ENCODE measurements around the gene CHST11. TPM values are rescaled to one million over a fixed set of nuclear protein-coding genes. Genes with fewer than 3 reads are reported as not detected.

The CHST11 gene
- total and polyA plus RNA-seq, 2 of the 4 experiments (the other 2 are of a cell fraction): 1.4 to 2.7 TPM

- BruUV-seq (replicated peaks): no TSS peak
- no peaks in the 10 kb centered on the region for H3K36me3 ChIP-seq (ENCODE audit: control insufficient read depth, insufficient read depth, low read length)
- ChIA-PET CTCF (interaction anchor here (0.6 kb wide), 1 partner anchor 14 kb away, joined by 3 read pairs; no protein-coding TSS in a partner anchor), POLR2A (ENCODE audit: unreplicated experiment) (no interaction called here)
- no peak overlapping the region for H2BK15ac ChIP-seq (ENCODE audit: low read depth, low read length)
- no peak overlapping the region for H4K8ac ChIP-seq (ENCODE audit: low read depth in 2 of 2, low read length in 2 of 2)
- no peaks in the 10 kb centered on the region for H3K9me3 ChIP-seq (ENCODE audit: control insufficient read depth, insufficient read depth, low read length)
- H3K9ac ChIP-seq (ENCODE audit: low read depth, low read length): no peak overlapping the region
- no peaks in the 10 kb centered on the region for H3K79me1 ChIP-seq (ENCODE audit: low read depth in 1 of 2, low read length in 2 of 2)
- dilution Hi-C loops (cut with HindIII; ENCODE audit: low sequenced_read_pairs, unreplicated experiment) (no loop called here), in situ Hi-C loops (cut with MboI; ENCODE audit: low sequenced_read_pairs) (no loop called here), intact Hi-C loops (cut with micrococcal nuclease) (no loop called here)
- no peak overlapping the region for H3K18ac ChIP-seq (ENCODE audit: low read depth, low read length)
- no peak overlapping the region for H3K14ac ChIP-seq (replicated peaks; ENCODE audit: low read depth, low read length)
- no peak overlapping the region for H3K23ac ChIP-seq (ENCODE audit: low read depth, low read length)
- H2BK120ac ChIP-seq (ENCODE audit: low read depth, low read length): no peak overlapping the region
- 83% methylated on average over 1 of the region's 12 CpGs; no CpG with 5 or more reads in 1 of the 2 experiments for WGBS, 2 experiments (ENCODE audit: extremely low coverage in 2 of 2, insufficient read length in 1 of 2)
- H3K4me3 ChIP-seq (ENCODE audit: insufficient read depth, low read depth, low read length): no peak overlapping the region
- no peak overlapping the region for H3K4ac ChIP-seq (ENCODE audit: low read depth, low read length)
- no peak overlapping the region for H4K5ac ChIP-seq (ENCODE audit: low read depth, low read length)
- H3K4me2 ChIP-seq (ENCODE audit: low read depth, low read length): no peak overlapping the region
- no peak for TF ChIP-seq CHD1 (IDR thresholded peaks at IDR 0.05; ENCODE audit: low read depth, low read length)
- H3K4me1 ChIP-seq (ENCODE audit: control insufficient read depth, insufficient read depth, low read length): peaks cover 6% of the 10 kb centered on the region; the same call in 1 of the 2 replicates
- H2AFZ ChIP-seq (replicated peaks; ENCODE audit: low read length, poor library complexity): no peak overlapping the region
- no peak overlapping the region for H3K27ac ChIP-seq (ENCODE audit: insufficient read depth, low read length)
- H4K91ac ChIP-seq (ENCODE audit: insufficient read depth, low read depth, low read length): no peak overlapping the region
- no peak overlapping the region for H2AK9ac ChIP-seq (replicated peaks; ENCODE audit: low read depth, low read length, poor library complexity)
- no peaks in the 10 kb centered on the region for H3K27me3 ChIP-seq (ENCODE audit: control insufficient read depth, insufficient read depth, low read length)
- H4K20me1 ChIP-seq (ENCODE audit: insufficient read depth, low read length): no peaks in the 10 kb centered on the region
- H2BK5ac ChIP-seq (ENCODE audit: low read depth, low read length, poor library complexity, severe bottlenecking): no peak overlapping the region
- H2AK5ac ChIP-seq (ENCODE audit: low read depth, low read length): no peak overlapping the region
- peaks cover 13% of the 10 kb centered on the region for H3K9me1 ChIP-seq (ENCODE audit: insufficient read depth, low read length)
- H3K56ac ChIP-seq (ENCODE audit: extremely low read depth, insufficient read depth, low read length): no peak overlapping the region
- DNase-seq (no peak), ATAC-seq (ENCODE audit: low read depth) (no peak)
- H2BK20ac ChIP-seq (ENCODE audit: low read depth, low read length): no peak overlapping the region
These were observed 118.9 kb downstream of the CHST11 start for GRCh38 chr12:104575442-104576186.
